Naive thymus-derived CD4-positive, alpha-beta T cell (primary cell): ENCODE results near the gene MAP1LC3B. TPM values are rescaled to one million over a fixed set of nuclear protein-coding genes. Genes with fewer than 3 reads are reported as not detected.
"Not testable (repeated sequence)": the region's sequence is repeated elsewhere in the genome, so short reads cannot be mapped to it uniquely, and the experiment has no call there.

Source experiments
- ATAC-seq: fragments of 150-1000 bp; cut with Tn5 transposase; 2 replicates; pipeline ENCODE4 v1.10.0; 2021; ENCODE audit warnings: mild to moderate bottlenecking, moderate library complexity
- CTCF ChIA-PET: fragments of 350-600 bp; sonication (Branson Sonifier 250); formaldehyde crosslinking; loops from one replicate; lab custom pipeline; 2021; ENCODE audit warnings: antibody characterized with exemption; lab: Charles Lee
- POLR2A ChIA-PET: fragments of 350-600 bp; sonication (Branson Sonifier 250); formaldehyde crosslinking; loops from one replicate; lab custom pipeline; 2021; ENCODE audit warnings: antibody characterized with exemption, inconsistent platforms; lab: Charles Lee
- DNase-seq, 9 donors: peaks; one replicate each; pipeline versions ENCODE4 v3.0.0 to v3.0.0-alpha.2; 2020 to 2022; ENCODE audit warnings: mixed read lengths in 1 of 9
- H3K27ac ChIP-seq: one replicate; pipeline ENCODE4 v1.7.0; 2013; ENCODE audit warnings: mild to moderate bottlenecking, low read depth, low read length, moderate library complexity
- H3K27me3 ChIP-seq, 2 donors: one replicate each; pipeline ENCODE4 v1.7.0; 2013; ENCODE audit warnings: low read length in 2 of 2, mild to moderate bottlenecking in 2 of 2, moderate library complexity in 2 of 2; ENCODE audit not compliant: control insufficient read depth in 2 of 2, insufficient read depth in 2 of 2
- H3K36me3 ChIP-seq, 3 experiments: 1 replicate in 2 of 3; 2 replicates in 1 of 3; pipeline ENCODE4 v1.7.0; 2013; ENCODE audit warnings: low read length in 3 of 3, mild to moderate bottlenecking in 3 of 3, moderate library complexity in 1 of 3; ENCODE audit not compliant: insufficient read depth in 3 of 3, control insufficient read depth in 2 of 3
- H3K4me1 ChIP-seq, 2 donors: one replicate each; pipeline ENCODE4 v1.7.0; 2013; ENCODE audit warnings: low read length in 2 of 2, mild to moderate bottlenecking in 2 of 2, moderate library complexity in 1 of 2; ENCODE audit not compliant: control insufficient read depth in 2 of 2, insufficient read depth in 2 of 2
- H3K4me3 ChIP-seq: 2 replicates; pipeline ENCODE4 v1.7.0; 2013; ENCODE audit warnings: mild to moderate bottlenecking, low read length
- H3K9me3 ChIP-seq, 3 experiments: 1 replicate in 2 of 3; 2 replicates in 1 of 3; pipeline ENCODE4 v1.7.0; 2013; ENCODE audit warnings: low read length in 3 of 3; ENCODE audit not compliant: control insufficient read depth in 2 of 3
- H3K27ac Mint-ChIP-seq, 9 donors: one replicate each; pipeline ENCODE4 v1.8.0; 2020 to 2022; ENCODE audit warnings: mixed read lengths in 9 of 9, mild to moderate bottlenecking in 8 of 9, moderate library complexity in 5 of 9, inconsistent platforms in 2 of 9
- H3K27me3 Mint-ChIP-seq, 5 donors: one replicate each; pipeline ENCODE4 v1.8.0; 2021 to 2022; ENCODE audit warnings: mixed read lengths in 5 of 5, mild to moderate bottlenecking in 1 of 5
- H3K36me3 Mint-ChIP-seq, 5 donors: one replicate each; pipeline ENCODE4 v1.8.0; 2020 to 2022; ENCODE audit warnings: mixed read lengths in 5 of 5, mild to moderate bottlenecking in 3 of 5, inconsistent platforms in 1 of 5
- H3K4me1 Mint-ChIP-seq, 7 donors: one replicate each; pipeline ENCODE4 v1.8.0; 2020 to 2022; ENCODE audit warnings: mixed read lengths in 7 of 7, mild to moderate bottlenecking in 3 of 7, inconsistent platforms in 1 of 7
- H3K4me3 Mint-ChIP-seq, 10 donors: one replicate each; pipeline ENCODE4 v1.8.0; 2020 to 2022; ENCODE audit warnings: mild to moderate bottlenecking in 10 of 10, mixed read lengths in 10 of 10, moderate library complexity in 6 of 10, inconsistent platforms in 2 of 10
- H3K9me3 Mint-ChIP-seq, 11 donors: one replicate each; pipeline ENCODE4 v1.8.0; 2020 to 2022; ENCODE audit warnings: mixed read lengths in 11 of 11, mild to moderate bottlenecking in 4 of 11, inconsistent platforms in 1 of 11, moderate library complexity in 1 of 11
- intact Hi-C, 2 donors: fragments of 100-400 bp; cut with micrococcal nuclease; formaldehyde crosslinking; loops; one replicate each; pipeline ENCODE4 v1.15.1; 2023
- polyA plus RNA-seq, 2 donors: library from polyadenylated mRNA; unstranded; fragments of 300-500 nt; fragmentation: Illumina TruSeq; gene quantifications; one replicate each; pipeline ENCODE4 v1.2.3, GENCODE V29; 2021
- total RNA-seq, 6 experiments: library from RNA in 5 of 6; stranded (reverse) in 5 of 6; gene quantifications; 1 replicate in 5 of 6; 2 replicates in 1 of 6; pipeline ENCODE4 v1.2.3 and lab custom pipeline; 2021 to 2026

Gene MAP1LC3B
- total and polyA plus RNA-seq, 7 experiments from 2014 or later = 54.5 to 126 (median 63.4) TPM

DNA sequence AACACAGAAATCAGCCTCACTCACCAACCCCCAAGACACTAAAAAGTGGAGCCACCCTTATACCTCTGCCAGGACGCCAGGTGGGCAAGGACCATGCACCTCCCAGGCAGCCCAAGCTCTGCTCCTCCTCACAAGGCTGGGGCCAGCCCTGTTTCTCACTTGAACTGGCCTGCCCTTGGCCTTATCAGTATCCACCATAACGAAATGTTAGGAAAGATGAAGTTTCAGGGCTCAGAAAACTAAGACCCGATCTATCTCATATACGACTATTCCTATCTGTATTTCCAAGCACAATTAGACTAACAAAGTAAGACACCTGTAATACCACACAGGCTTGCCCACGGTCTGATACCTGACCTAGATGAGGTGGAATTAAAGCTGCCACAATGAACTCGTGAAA, 15.5 kb upstream of the MAP1LC3B start:
- H3K36me3 ChIP-seq = no peaks in the 10 kb centered on the region
- no peaks in the 10 kb centered on the region for H3K9me3 Mint-ChIP-seq
- H3K27me3 ChIP-seq = no peaks in the 10 kb centered on the region
- no peak overlapping the region for H3K4me3 Mint-ChIP-seq
- H3K27ac ChIP-seq = no peak overlapping the region
- peak overlapping the region in 1 of 9 donors; percentile 12 for H3K27ac Mint-ChIP-seq
- DNase-seq = no peak
- intact Hi-C loops = no loop called here
- no peak overlapping the region for H3K4me3 ChIP-seq
- H3K9me3 ChIP-seq = no peaks in the 10 kb centered on the region
- H3K4me1 Mint-ChIP-seq = peaks cover 25 to 55% (median 42%) of the 10 kb centered on the region in 7 donors
- ATAC-seq = no peak
- ChIA-PET CTCF (no interaction called here), POLR2A (no interaction called here)
- H3K27me3 Mint-ChIP-seq = no peaks in the 10 kb centered on the region
- peaks cover 0 to 17% (median 4%) of the 10 kb centered on the region in 5 donors for H3K36me3 Mint-ChIP-seq
- H3K4me1 ChIP-seq = peaks cover under 1 to 5% of the 10 kb centered on the region in 2 donors

DNA sequence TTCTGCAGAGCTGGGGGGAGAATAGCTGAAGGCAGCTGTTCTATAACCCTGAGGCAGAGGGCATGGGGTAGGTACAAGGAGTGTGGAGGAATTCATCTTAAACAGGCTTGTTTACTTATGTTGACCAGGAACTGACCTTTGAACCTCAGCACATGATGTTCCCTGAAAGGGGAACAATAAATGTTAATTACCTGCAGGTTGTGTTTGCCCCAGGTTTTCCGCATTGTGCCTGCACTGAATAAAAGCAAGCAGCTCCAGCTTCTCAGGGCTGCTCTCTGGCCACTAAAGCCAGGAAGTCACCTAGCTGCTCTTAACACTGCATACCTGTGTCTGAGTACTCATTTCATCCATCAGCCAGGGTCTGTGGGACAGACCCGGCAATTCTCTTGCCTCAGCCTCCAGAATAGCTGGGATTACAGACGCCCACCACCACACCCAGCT, 12.8 kb upstream of the MAP1LC3B start:
- H3K27me3 Mint-ChIP-seq, ATAC-seq, H3K4me3 ChIP-seq, H3K9me3 ChIP-seq, H3K27ac Mint-ChIP-seq, intact Hi-C loops, H3K9me3 Mint-ChIP-seq, DNase-seq, H3K4me3 Mint-ChIP-seq, H3K36me3 ChIP-seq, H3K27ac ChIP-seq, H3K27me3 ChIP-seq: not testable (repeated sequence)
- Mint-ChIP-seq H3K36me3 (peaks cover 0 to 13% (median 4%) of the 10 kb centered on the region in 5 donors), H3K4me1 (peaks cover 35 to 52% (median 42%) of the 10 kb centered on the region in 7 donors)
- peaks cover 8 to 16% of the 10 kb centered on the region in 2 donors for H3K4me1 ChIP-seq
- ChIA-PET POLR2A (interaction anchor here (0.9 kb wide), 1 partner anchor 9 kb away, joined by 5 read pairs; no protein-coding TSS in a partner anchor), CTCF (interaction anchor here (1.0 kb wide), 1 partner anchor 15 kb away, joined by 3 read pairs; no protein-coding TSS in a partner anchor)

- intact Hi-C loops = loop anchor here (5.0 to 10.0 kb wide), 5 partner anchors 33 to 1074 kb away; partner anchors contain the start of genes ZFPM1 (in 2 of the 2), FOXC2 (in 1 of the 2) and SLC7A5 (in 1 of the 2)
- H3K4me1 Mint-ChIP-seq = peaks cover 37 to 57% (median 45%) of the 10 kb centered on the region in 7 donors
- H3K4me1 ChIP-seq = peaks cover 14 to 16% of the 10 kb centered on the region in 2 donors
These were observed 11.7 kb upstream of the MAP1LC3B start for GRCh38 chr16:87380403-87380802.

GRCh38 chr16:87380881-87381280, 11.3 kb upstream of the MAP1LC3B start:
- peaks cover 0 to 6% (median 0%) of the 10 kb centered on the region in 3 experiments for H3K36me3 ChIP-seq
- H3K9me3 ChIP-seq = no peaks in the 10 kb centered on the region
- Mint-ChIP-seq H3K27me3 (peaks cover 0 to 2% (median 0%) of the 10 kb centered on the region in 5 donors), H3K36me3 (peaks cover 0 to 11% (median 4%) of the 10 kb centered on the region in 5 donors), H3K27ac (peak overlapping the region; percentile 7 to 84 (median 77)), H3K4me3 (peak overlapping the region; percentile 73 to 94 (median 87)), H3K9me3 (peaks cover 0 to 4% (median 0%) of the 10 kb centered on the region in 11 donors), H3K4me1 (peaks cover 32 to 56% (median 45%) of the 10 kb centered on the region in 7 donors)
- no peak overlapping the region for H3K27ac ChIP-seq
- no peak overlapping the region for H3K4me3 ChIP-seq
- ATAC-seq (no peak), DNase-seq (no peak)
- H3K27me3 ChIP-seq = no peaks in the 10 kb centered on the region
- intact Hi-C loops = loop anchor here (5.0 to 10.0 kb wide), 5 partner anchors 34 to 1074 kb away; partner anchors contain the start of genes ZFPM1 (in 2 of the 2), FOXC2 (in 1 of the 2) and SLC7A5 (in 1 of the 2)
- peaks cover 14 to 16% of the 10 kb centered on the region in 2 donors for H3K4me1 ChIP-seq
- ChIA-PET POLR2A (interaction anchor here (0.6 to 4.2 kb wide), 2 partner anchors 13 to 59 kb away, joined by 3 to 39 read pairs; no protein-coding TSS in a partner anchor), CTCF (no interaction called here)

More at GRCh38 chr16:87380403-87380802, 11.7 kb upstream of the MAP1LC3B start:
- Mint-ChIP-seq H3K9me3 (peaks cover 0 to 4% (median 0%) of the 10 kb centered on the region in 11 donors), H3K27me3 (peaks cover 0 to 2% (median 0%) of the 10 kb centered on the region in 5 donors), H3K36me3 (peaks cover 0 to 13% (median 4%) of the 10 kb centered on the region in 5 donors), H3K27ac (peak overlapping the region in 6 of 9 donors; percentile 7 to 84 (median 78)), H3K4me3 (peak overlapping the region in 7 of 10 donors; percentile 18 to 94 (median 80))
- Histone ChIP-seq H3K9me3 (no peaks in the 10 kb centered on the region), H3K4me3 (no peak overlapping the region), H3K27ac (no peak overlapping the region), H3K27me3 (no peaks in the 10 kb centered on the region), H3K36me3 (peaks cover 0 to 6% (median 0%) of the 10 kb centered on the region in 3 experiments)
- ATAC-seq (no peak), DNase-seq (no peak)
- POLR2A ChIA-PET = interaction anchor here (0.9 kb wide), 1 partner anchor 8 kb away, joined by 5 read pairs; no protein-coding TSS in a partner anchor
- CTCF ChIA-PET = no interaction called here

DNA sequence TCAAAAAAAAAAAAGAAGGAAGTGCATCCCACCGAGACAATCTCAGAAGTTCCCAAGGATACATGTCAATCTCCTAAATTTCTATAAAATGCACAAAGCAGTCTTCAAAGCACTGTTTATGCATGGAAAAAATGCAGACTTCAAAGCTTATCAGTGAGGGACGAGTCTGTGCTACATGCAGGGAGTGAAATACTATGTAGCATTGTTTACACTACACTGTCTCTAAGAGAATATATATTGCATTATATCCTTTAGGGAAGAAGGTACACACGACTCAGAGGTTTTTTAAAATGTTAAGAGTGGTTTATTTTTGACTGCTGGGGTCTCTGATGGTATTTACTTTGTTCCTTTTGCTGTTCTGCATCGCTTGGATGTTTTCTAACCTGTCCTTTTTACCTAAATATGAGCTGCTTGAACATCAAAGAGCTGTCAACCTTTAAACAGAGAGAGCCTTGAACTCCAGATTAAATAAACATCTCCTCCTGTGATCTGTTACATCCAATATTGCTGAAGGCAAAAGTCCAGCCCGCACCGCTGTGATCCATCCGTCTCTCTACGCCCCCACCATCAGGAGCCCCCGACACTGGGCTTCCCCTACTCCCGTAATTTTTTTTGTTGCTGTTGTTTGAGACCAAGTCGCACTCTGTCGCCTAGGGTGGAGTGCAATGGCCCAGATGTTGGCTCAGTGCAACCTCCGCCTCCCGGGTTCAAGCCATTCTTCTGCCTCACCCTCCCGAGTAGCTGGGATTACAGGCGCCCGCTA, 9.9 kb upstream of the MAP1LC3B start:
- Histone ChIP-seq H3K9me3 (no peaks in the 10 kb centered on the region), H3K4me1 (peaks cover 15 to 20% of the 10 kb centered on the region in 2 donors), H3K27ac (peak overlapping the region; percentile 74), H3K27me3 (no peaks in the 10 kb centered on the region), H3K36me3 (peaks cover 0 to 6% (median 0%) of the 10 kb centered on the region in 3 experiments), H3K4me3 (peak overlapping the region; percentile 61)
- Mint-ChIP-seq H3K36me3 (peaks cover 2 to 8% (median 4%) of the 10 kb centered on the region in 5 donors), H3K4me3 (peak overlapping the region; percentile 73 to 94 (median 87)), H3K27ac (peak overlapping the region; percentile 16 to 91 (median 77)), H3K4me1 (peaks cover 30 to 57% (median 49%) of the 10 kb centered on the region in 7 donors), H3K27me3 (peaks cover 0 to 2% (median 0%) of the 10 kb centered on the region in 5 donors), H3K9me3 (peaks cover 0 to 4% (median 0%) of the 10 kb centered on the region in 11 donors)
- ATAC-seq (no peak), DNase-seq (no peak)
- ChIA-PET CTCF (interaction anchor here (0.7 to 1.4 kb wide), 3 partner anchors 12 to 35 kb away, joined by 3 read pairs; no protein-coding TSS in a partner anchor), POLR2A (interaction anchor here (0.6 to 4.2 kb wide), 4 partner anchors 11 to 1605 kb away, joined by 3 to 39 read pairs (median 4); no protein-coding TSS in a partner anchor)
- intact Hi-C loops = loop anchor here (5.0 to 10.0 kb wide), 5 partner anchors 35 to 1073 kb away; partner anchors contain the start of genes ZFPM1 (in 2 of the 2), FOXC2 (in 1 of the 2) and SLC7A5 (in 1 of the 2)
